ENCODE measurements around the gene PCSK1N.

- no peak for TF ChIP-seq ZNF274 (IDR thresholded peaks at IDR 0.05; ENCODE audit: low read depth, low read length)
- TF ChIP-seq SUZ12 (IDR thresholded peaks at IDR 0.05; ENCODE audit: extremely low read depth, insufficient read depth, insufficient read length): no peak
- no peak for TF ChIP-seq YY1 (IDR thresholded peaks at IDR 0.05; ENCODE audit: insufficient read depth, insufficient read length)
These were observed 41.0 kb downstream of the PCSK1N start for GRCh38 chrX:48794340-48794910.

Data from NT2/D1 (cell line).